ENCODE results near the gene TRIM29. TPM values are rescaled to one million over a fixed set of nuclear protein-coding genes. Genes with fewer than 3 reads are reported as not detected.
"Not testable (repeated sequence)": the region's sequence is repeated elsewhere in the genome, so short reads cannot be mapped to it uniquely, and the experiment has no call there.

The TRIM29 gene
- polyA plus RNA-seq, 10 donors, result 0.19 to 62.3 (median 0.67) TPM; not detected in 1

GRCh38 chr11:120172054-120172911 lies 34.4 kb upstream of the TRIM29 start:
- DNase-seq, result peak; percentile 40 to 84 (median 74)

GRCh38 chr11:120170741-120171261 lies 32.9 kb upstream of the TRIM29 start:
- DNase-seq, result no peak

- DNase-seq, result no peak
These were observed 32.2 kb upstream of the TRIM29 start for GRCh38 chr11:120169981-120170698.

- DNase-seq, result peak; percentile 67 to 95 (median 87)
These were observed 31.2 kb upstream of the TRIM29 start for GRCh38 chr11:120168960-120169681.

- DNase-seq, result peak in 1 of 3 donors; percentile 14
These were observed 30.4 kb upstream of the TRIM29 start for GRCh38 chr11:120168108-120168959.

- DNase-seq, result no peak
These were observed 29.7 kb upstream of the TRIM29 start for GRCh38 chr11:120167659-120168058.

- no peak for DNase-seq
These were observed 22.5 kb upstream of the TRIM29 start for GRCh38 chr11:120160436-120160835.

- DNase-seq, result no peak
These were observed 15.3 kb upstream of the TRIM29 start for GRCh38 chr11:120153221-120153620.

GRCh38 chr11:120151536-120151935 lies 13.6 kb upstream of the TRIM29 start:
- DNase-seq, result no peak

GRCh38 chr11:120149246-120149645 lies 11.3 kb upstream of the TRIM29 start:
- no peak for DNase-seq

GRCh38 chr11:120147950-120148270 lies 10.0 kb upstream of the TRIM29 start:
- no peak for DNase-seq

- DNase-seq, result no peak
These were observed 9.4 kb upstream of the TRIM29 start for GRCh38 chr11:120147094-120147949.

- DNase-seq, result no peak
These were observed 8.6 kb upstream of the TRIM29 start for GRCh38 chr11:120146413-120147093.

GRCh38 chr11:120144501-120144900 lies 6.6 kb upstream of the TRIM29 start:
- DNase-seq, result no peak

GRCh38 chr11:120143472-120143871 lies 5.6 kb upstream of the TRIM29 start:
- DNase-seq, result not testable (repeated sequence)

- no peak for DNase-seq
These were observed 4.7 kb upstream of the TRIM29 start for GRCh38 chr11:120142441-120143100.

- DNase-seq, result no peak
These were observed 4.0 kb upstream of the TRIM29 start for GRCh38 chr11:120141768-120142423.

GRCh38 chr11:120141113-120141767 lies 3.3 kb upstream of the TRIM29 start:
- DNase-seq, result no peak

Data from muscle of back (tissue), 11 donors.